ENCODE measurements around the gene CHCHD4.

- TF ChIP-seq GATA2 (IDR thresholded peaks at IDR 0.05; ENCODE audit: low read depth, low read length) = no peak
- no peak for TF ChIP-seq GATA3 (IDR thresholded peaks at IDR 0.05; ENCODE audit: low read depth, low read length)
These were observed 21.9 kb upstream of the CHCHD4 start for GRCh38 chr3:14146381-14147065.

Measured in SH-SY5Y (cell line).